HEK293 (cell line): ENCODE results near the gene SLC26A8.

ENCODE experiments used
- ZNF221 ChIP-seq: fragments of 450-650 bp; formaldehyde crosslinking; IDR thresholded peaks from 2 replicates; pipeline ENCODE4 v1.5.1; 2017; ENCODE audit warnings: missing biosample characterization, missing genetic modification characterization, borderline replicate concordance
- TF ChIP-seq, protein P1 (sequence below): fragments of 450-650 bp; formaldehyde crosslinking; IDR thresholded peaks from 2 replicates; pipeline ENCODE4 v1.5.1; 2016; ENCODE audit warnings: missing biosample characterization, missing genetic modification characterization
- TF ChIP-seq, protein P2 (sequence below): fragments of 450-650 bp; formaldehyde crosslinking; IDR thresholded peaks from 2 replicates; pipeline ENCODE4 v1.5.1; 2017; ENCODE audit warnings: missing biosample characterization, missing genetic modification characterization

DNA sequence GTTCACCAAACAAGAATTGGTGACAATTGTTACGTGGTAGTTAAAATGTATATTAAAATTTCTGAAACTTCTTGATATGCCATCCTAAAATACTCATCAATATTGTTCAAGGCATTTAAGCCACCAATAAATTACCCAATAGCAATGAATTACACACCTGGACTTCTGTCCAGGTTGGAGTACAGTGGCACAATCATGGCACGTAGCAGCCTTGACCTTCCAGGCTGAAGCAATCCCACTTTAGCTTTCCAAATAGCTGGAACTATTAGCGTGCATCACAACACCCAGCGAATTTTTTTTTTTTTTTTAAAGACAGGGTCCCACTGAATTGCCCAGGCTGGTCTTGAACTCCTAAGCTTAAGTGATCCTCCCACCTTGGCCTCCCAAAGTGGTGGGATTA lies 120.8 kb downstream of the SLC26A8 start:
- TF ChIP-seq, protein P1, sequence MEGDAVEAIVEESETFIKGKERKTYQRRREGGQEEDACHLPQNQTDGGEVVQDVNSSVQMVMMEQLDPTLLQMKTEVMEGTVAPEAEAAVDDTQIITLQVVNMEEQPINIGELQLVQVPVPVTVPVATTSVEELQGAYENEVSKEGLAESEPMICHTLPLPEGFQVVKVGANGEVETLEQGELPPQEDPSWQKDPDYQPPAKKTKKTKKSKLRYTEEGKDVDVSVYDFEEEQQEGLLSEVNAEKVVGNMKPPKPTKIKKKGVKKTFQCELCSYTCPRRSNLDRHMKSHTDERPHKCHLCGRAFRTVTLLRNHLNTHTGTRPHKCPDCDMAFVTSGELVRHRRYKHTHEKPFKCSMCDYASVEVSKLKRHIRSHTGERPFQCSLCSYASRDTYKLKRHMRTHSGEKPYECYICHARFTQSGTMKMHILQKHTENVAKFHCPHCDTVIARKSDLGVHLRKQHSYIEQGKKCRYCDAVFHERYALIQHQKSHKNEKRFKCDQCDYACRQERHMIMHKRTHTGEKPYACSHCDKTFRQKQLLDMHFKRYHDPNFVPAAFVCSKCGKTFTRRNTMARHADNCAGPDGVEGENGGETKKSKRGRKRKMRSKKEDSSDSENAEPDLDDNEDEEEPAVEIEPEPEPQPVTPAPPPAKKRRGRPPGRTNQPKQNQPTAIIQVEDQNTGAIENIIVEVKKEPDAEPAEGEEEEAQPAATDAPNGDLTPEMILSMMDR (tag by site-specific recombination) = no peak
- no peak for TF ChIP-seq ZNF221
- TF ChIP-seq, protein P2, sequence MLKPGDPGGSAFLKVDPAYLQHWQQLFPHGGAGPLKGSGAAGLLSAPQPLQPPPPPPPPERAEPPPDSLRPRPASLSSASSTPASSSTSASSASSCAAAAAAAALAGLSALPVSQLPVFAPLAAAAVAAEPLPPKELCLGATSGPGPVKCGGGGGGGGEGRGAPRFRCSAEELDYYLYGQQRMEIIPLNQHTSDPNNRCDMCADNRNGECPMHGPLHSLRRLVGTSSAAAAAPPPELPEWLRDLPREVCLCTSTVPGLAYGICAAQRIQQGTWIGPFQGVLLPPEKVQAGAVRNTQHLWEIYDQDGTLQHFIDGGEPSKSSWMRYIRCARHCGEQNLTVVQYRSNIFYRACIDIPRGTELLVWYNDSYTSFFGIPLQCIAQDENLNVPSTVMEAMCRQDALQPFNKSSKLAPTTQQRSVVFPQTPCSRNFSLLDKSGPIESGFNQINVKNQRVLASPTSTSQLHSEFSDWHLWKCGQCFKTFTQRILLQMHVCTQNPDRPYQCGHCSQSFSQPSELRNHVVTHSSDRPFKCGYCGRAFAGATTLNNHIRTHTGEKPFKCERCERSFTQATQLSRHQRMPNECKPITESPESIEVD (tag by site-specific recombination) = no peak
